A549 treated with dexamethasone at 1 μM for 4 hours (cell line): ENCODE data around the gene CERCAM. TPM values are rescaled to one million over a fixed set of nuclear protein-coding genes. Genes with fewer than 3 reads are reported as not detected.

ENCODE experiments used
- total RNA-seq: library from RNA; stranded (reverse); fragments of 200-300 nt; extraction: Qiagen RNA extraction; gene quantifications from 5 replicates; pipeline ENCODE4 v1.2.3, GENCODE V29; 2022

Gene CERCAM
- 32.0 to 41.9 TPM (median 36.3 TPM) in 5 replicates for total RNA-seq

GRCh38 chr9:128420651-128421481 lies at the start of gene CERCAM:
Gene CERCAM (plus strand): TSS chr9:128420857. CDS start chr9:128420878, 21 bp downstream.

DNA sequence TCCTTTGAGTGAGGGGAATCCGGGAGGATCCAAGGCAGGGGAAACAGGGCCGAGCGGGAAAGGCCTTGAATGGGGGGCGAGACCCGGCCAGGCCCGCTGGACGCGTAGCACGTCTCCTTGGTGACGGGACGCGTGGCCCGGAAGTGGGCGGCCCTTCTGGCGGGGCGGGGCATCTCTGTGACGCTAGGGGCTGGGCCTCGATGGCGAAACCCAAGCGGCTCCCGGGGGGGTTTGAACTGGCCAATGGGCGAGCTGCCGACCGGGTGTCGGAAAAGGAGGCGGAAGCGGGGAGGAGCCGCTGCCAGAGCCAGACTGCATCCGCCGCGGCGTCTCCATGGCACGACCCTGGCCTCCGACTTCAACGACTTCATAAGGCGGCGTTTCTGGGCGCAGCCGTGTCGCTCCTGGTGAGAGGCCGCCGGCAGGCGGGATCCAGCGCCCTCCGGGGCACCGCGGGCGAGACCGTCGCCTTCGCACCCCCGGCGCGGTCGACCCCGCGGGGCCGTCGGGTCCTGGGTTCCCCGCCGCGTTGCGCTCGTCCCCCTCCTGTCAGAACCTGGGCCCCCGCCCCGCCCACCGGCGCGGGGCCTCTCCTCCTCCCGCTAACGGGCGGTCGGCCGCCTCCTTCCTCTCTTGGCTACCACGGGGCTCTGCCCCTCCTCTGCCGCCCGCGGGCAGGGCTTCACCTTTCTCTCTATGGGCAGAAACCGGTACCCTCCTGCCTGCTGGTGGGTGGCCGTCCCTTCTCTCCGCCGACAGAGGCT lies 35.4 kb downstream of the CERCAM start, which contains the start of gene ODF2:
Gene ODF2 (plus strand): TSS at position 158 of the 764 bp plus-strand sequence. CDS start 86 bp downstream, at position 244.

Other genes with a start within 250 kb of the CERCAM start
- gene CIZ1, start 229.3 kb upstream of the CERCAM start, total RNA-seq, result 65.3 to 106 TPM (median 101 TPM) in 5 replicates
- 62.4 to 106 TPM (median 95.8 TPM) in 5 replicates for gene DNM1, start 217.5 kb upstream of the CERCAM start, total RNA-seq
- 32.7 to 51.6 TPM (median 49.0 TPM) in 5 replicates for gene GOLGA2, start 144.8 kb upstream of the CERCAM start, total RNA-seq
- gene SWI5, start 144.6 kb upstream of the CERCAM start, total RNA-seq, result 40.0 to 45.3 TPM (median 42.0 TPM) in 5 replicates
- 37.3 to 48.1 TPM (median 45.7 TPM) in 5 replicates for gene TRUB2, start 98.4 kb upstream of the CERCAM start, total RNA-seq
- gene COQ4, start 98.0 kb upstream of the CERCAM start, total RNA-seq, result 52.3 to 62.0 TPM (median 59.4 TPM) in 5 replicates
- 30.9 to 49.0 TPM (median 46.0 TPM) in 5 replicates for gene SLC27A4, start 80.3 kb upstream of the CERCAM start, total RNA-seq
- 65.0 to 80.0 TPM (median 77.2 TPM) in 5 replicates for gene URM1, start 49.5 kb upstream of the CERCAM start, total RNA-seq
- gene ODF2, start 35.1 kb downstream of the CERCAM start, total RNA-seq, result 19.8 to 28.8 TPM (median 27.4 TPM) in 5 replicates
- gene GLE1, start 83.9 kb downstream of the CERCAM start, total RNA-seq, result 27.2 to 35.5 TPM (median 32.7 TPM) in 5 replicates
- gene SPTAN1, start 131.7 kb downstream of the CERCAM start, total RNA-seq, result 115 to 167 TPM (median 164 TPM) in 5 replicates
- 88.8 to 134 TPM (median 124 TPM) in 5 replicates for gene DYNC2I2, start 236.0 kb downstream of the CERCAM start, total RNA-seq